Stomach (tissue), 9 donors: ENCODE measurements around the gene ILF2. TPM values are rescaled to one million over a fixed set of nuclear protein-coding genes. Genes with fewer than 3 reads are reported as not detected.

Experiments used
- DNase-seq, 2 donors: peaks; one replicate each; pipeline versions ENCODE4 v3.0.0 to v3.0.0-alpha.2; 2013 to 2019
- H3K27ac ChIP-seq, 5 donors: fragments of 200-600 bp in 4 of 5; sonication (generic) in 4 of 5; one replicate each; pipeline ENCODE4 v1.5.1; 2013 to 2019; ENCODE audit warnings: mild to moderate bottlenecking in 1 of 5, moderate library complexity in 1 of 5
- H3K27me3 ChIP-seq, 3 donors: fragments of 200-600 bp; sonication (generic); one replicate each; pipeline ENCODE4 v1.5.1; 2017 to 2019; ENCODE audit warnings: mixed run types in 1 of 3
- H3K36me3 ChIP-seq, 4 donors: fragments of 200-600 bp; sonication (generic); 1 replicate in 3 of 4; 2 replicates in 1 of 4; pipeline ENCODE4 v1.5.1; 2016 to 2019
- H3K4me1 ChIP-seq, 4 donors: fragments of 200-600 bp; sonication (generic); one replicate each; pipeline ENCODE4 v1.5.1; 2016 to 2019
- H3K4me3 ChIP-seq, 4 donors: fragments of 200-600 bp; sonication (generic) in 3 of 4; one replicate each; pipeline ENCODE4 v1.5.1; 2016 to 2019; ENCODE audit warnings: mild to moderate bottlenecking in 1 of 4
- H3K9me3 ChIP-seq, 4 donors: fragments of 200-600 bp; sonication (generic); one replicate each; pipeline ENCODE4 v1.5.1; 2016 to 2019
- EP300 ChIP-seq: sonication (generic); formaldehyde crosslinking; IDR thresholded peaks from one replicate; pipeline ENCODE4 v1.6.1; 2017; ENCODE audit warnings: antibody characterized with exemption
- POLR2A ChIP-seq, 4 donors: fragments of 450-650 bp; IDR thresholded peaks; one replicate each; pipeline ENCODE4 v1.6.1; 2016; ENCODE audit warnings: antibody characterized with exemption in 4 of 4, control low read depth in 2 of 4, mild to moderate bottlenecking in 1 of 4, moderate library complexity in 1 of 4
- POLR2AphosphoS5 ChIP-seq, 3 donors: sonication (generic); formaldehyde crosslinking; IDR thresholded peaks; one replicate each; pipeline ENCODE4 v1.6.1; 2016; ENCODE audit warnings: antibody characterized with exemption in 3 of 3
- WGBS, 5 donors: extraction: QIAGEN DNeasy Blood & Tissue Kit in 3 of 5; methylation state at CpG; one replicate each; pipeline versions ENCODE4 v1.1.5 to v1.1.7; 2013 to 2018; 5-methylcytosine and 5-hydroxymethylcytosine counted together
- intact Hi-C: fragments of 100-400 bp; cut with DNase I; formaldehyde crosslinking; loops from one replicate; pipeline ENCODE4 v1.15.1; 2023; ENCODE audit warnings: low total_unique reads
- polyA plus RNA-seq, 3 donors: library from polyadenylated mRNA; stranded (reverse); fragments of 200-250 nt; gene quantifications; one replicate each; pipeline ENCODE4 v1.2.3, GENCODE V29; 2013
- total RNA-seq, 5 donors: library from RNA; depleted of rRNA; stranded (reverse); fragments of >200 nt; gene quantifications; one replicate each; pipeline versions ENCODE4 v1.1.0 to v1.2.3, GENCODE V29; 2014 to 2016
- TF ChIP-seq, protein P1 (sequence below), 7 experiments: fragments of 450-650 bp in 4 of 7; fragments of 200-600 bp in 3 of 7; sonication (generic) in 3 of 7; IDR thresholded peaks; one replicate each; pipeline ENCODE4 v1.5.1; 2016 to 2019; ENCODE audit warnings: antibody characterized with exemption in 7 of 7, control low read depth in 2 of 7, mild to moderate bottlenecking in 1 of 7
- donor health status: healthy with polysubstance abuse.
- donor health status: Bipolar disorder and iron deficiency.
- donor health status: healthy.

ILF2 gene
- total and polyA plus RNA-seq, 8 donors: 17.1 to 138 (median 72.1) TPM

DNA sequence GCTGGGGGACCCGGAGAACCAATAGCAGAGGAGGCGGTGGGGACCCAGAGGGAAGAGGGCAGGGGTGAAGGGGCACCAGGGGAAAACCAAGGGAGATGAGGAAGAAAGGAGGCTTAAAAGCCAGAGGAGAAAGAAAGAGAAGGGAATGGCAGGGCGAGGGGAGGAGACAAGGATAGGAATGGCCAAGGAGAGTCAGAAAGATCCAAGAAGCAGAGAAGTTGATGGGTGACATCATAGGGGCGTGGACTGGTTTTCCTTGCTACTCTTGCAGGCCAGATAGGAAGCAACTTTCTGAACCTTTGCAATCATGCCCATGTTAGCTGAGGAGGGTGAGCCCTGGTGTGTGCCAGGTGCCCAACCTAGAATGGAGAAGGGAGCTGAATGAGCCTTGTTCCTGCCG is 13.1 kb upstream of the ILF2 start:
- Histone ChIP-seq H3K4me1 (peaks cover 10 to 26% (median 13%) of the 10 kb centered on the region in 4 donors), H3K9me3 (no peaks in the 10 kb centered on the region), H3K27me3 (peaks cover 0 to 30% (median 24%) of the 10 kb centered on the region in 3 donors), H3K36me3 (peaks cover 0 to 60% (median 10%) of the 10 kb centered on the region in 4 donors), H3K4me3 (no peak overlapping the region), H3K27ac (no peak overlapping the region)
- DNase-seq: peak in 1 of 2 donors; percentile 74
- 56 to 69% (median 67%) methylated on average over 5 of the region's 5 CpGs for WGBS, 5 donors
- TF ChIP-seq, protein P1, sequence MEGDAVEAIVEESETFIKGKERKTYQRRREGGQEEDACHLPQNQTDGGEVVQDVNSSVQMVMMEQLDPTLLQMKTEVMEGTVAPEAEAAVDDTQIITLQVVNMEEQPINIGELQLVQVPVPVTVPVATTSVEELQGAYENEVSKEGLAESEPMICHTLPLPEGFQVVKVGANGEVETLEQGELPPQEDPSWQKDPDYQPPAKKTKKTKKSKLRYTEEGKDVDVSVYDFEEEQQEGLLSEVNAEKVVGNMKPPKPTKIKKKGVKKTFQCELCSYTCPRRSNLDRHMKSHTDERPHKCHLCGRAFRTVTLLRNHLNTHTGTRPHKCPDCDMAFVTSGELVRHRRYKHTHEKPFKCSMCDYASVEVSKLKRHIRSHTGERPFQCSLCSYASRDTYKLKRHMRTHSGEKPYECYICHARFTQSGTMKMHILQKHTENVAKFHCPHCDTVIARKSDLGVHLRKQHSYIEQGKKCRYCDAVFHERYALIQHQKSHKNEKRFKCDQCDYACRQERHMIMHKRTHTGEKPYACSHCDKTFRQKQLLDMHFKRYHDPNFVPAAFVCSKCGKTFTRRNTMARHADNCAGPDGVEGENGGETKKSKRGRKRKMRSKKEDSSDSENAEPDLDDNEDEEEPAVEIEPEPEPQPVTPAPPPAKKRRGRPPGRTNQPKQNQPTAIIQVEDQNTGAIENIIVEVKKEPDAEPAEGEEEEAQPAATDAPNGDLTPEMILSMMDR (IDR thresholded peaks at IDR 0.05): no peak
- TF ChIP-seq POLR2A (IDR thresholded peaks at IDR 0.05): no peak
- no peak for TF ChIP-seq POLR2AphosphoS5 (IDR thresholded peaks at IDR 0.05)
- TF ChIP-seq EP300: no peak
- intact Hi-C loops: loop anchor here (5.0 kb wide), 1 partner anchor 63 kb away; no protein-coding TSS in a partner anchor

DNA sequence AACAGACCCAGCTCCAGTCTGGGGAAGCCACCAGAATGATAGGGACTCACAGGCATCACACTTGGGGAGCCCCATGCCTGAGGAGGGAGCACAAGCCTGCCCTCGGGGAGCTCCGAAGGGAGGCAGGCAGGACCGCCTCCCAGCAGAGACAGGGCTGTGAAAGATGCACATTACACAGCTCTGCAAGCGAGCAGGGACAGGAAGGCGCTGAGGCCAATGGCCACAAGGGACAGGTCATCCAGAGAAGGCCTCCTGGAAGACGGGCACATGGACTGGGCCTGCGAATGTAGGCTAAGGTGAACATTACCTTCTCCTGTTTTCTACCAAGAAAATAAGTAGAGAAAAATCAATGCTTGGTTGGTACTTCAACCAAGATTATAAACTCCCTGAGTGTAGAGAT is 11.9 kb upstream of the ILF2 start:
- peaks cover 22 to 37% (median 24%) of the 10 kb centered on the region in 4 donors for H3K4me1 ChIP-seq
- H3K27me3 ChIP-seq: peaks cover 0 to 41% (median 34%) of the 10 kb centered on the region in 3 donors
- H3K27ac ChIP-seq: no peak overlapping the region
- WGBS, 5 donors: 87 to 100% (median 95%) methylated on average over 4 to 7 of the region's 7 CpGs
- TF ChIP-seq POLR2A (IDR thresholded peaks at IDR 0.05): no peak
- TF ChIP-seq, protein P1 (IDR thresholded peaks at IDR 0.05): no peak
- no peak for TF ChIP-seq EP300
- TF ChIP-seq POLR2AphosphoS5 (IDR thresholded peaks at IDR 0.05): no peak
- peaks cover 0 to 49% (median 8%) of the 10 kb centered on the region in 4 donors for H3K36me3 ChIP-seq
- intact Hi-C loops: loop anchor here (5.0 kb wide), 1 partner anchor 65 kb away; no protein-coding TSS in a partner anchor
- no peak for DNase-seq
- no peak overlapping the region for H3K4me3 ChIP-seq
- no peaks in the 10 kb centered on the region for H3K9me3 ChIP-seq

DNA sequence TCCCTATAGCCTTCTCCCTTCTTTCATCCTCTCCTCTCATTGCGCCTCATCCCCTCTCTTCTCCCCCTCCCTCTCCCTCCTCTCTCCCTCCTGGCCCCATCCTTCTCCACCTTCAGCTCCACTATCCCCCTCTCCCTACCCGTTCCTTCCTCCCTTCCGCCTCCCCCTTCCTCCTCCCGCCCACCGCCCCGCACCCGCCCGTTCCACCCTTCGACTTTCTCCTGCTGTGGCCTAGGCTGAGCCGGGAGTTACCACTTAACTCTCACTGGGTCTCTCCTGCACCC is 9.3 kb upstream of the ILF2 start:
- DNase-seq: peak in 1 of 2 donors; percentile 41
- Histone ChIP-seq H3K27me3 (peaks cover 0 to 44% (median 35%) of the 10 kb centered on the region in 3 donors), H3K4me3 (peak overlapping the region; percentile 42 to 65 (median 56)), H3K27ac (peak overlapping the region in 2 of 5 donors; percentile 45 to 77), H3K9me3 (no peaks in the 10 kb centered on the region), H3K36me3 (peaks cover 0 to 25% (median 3%) of the 10 kb centered on the region in 4 donors), H3K4me1 (peaks cover 23 to 44% (median 27%) of the 10 kb centered on the region in 4 donors)
- TF ChIP-seq, protein P1 (IDR thresholded peaks at IDR 0.05): no peak
- TF ChIP-seq POLR2A (IDR thresholded peaks at IDR 0.05): no peak
- TF ChIP-seq POLR2AphosphoS5 (IDR thresholded peaks at IDR 0.05): no peak
- TF ChIP-seq EP300: no peak
- intact Hi-C loops: loop anchor here (5.0 kb wide), 1 partner anchor 67 kb away; no protein-coding TSS in a partner anchor
- 29 to 34% (median 31%) methylated on average over 10 of the region's 10 CpGs for WGBS, 5 donors

DNA sequence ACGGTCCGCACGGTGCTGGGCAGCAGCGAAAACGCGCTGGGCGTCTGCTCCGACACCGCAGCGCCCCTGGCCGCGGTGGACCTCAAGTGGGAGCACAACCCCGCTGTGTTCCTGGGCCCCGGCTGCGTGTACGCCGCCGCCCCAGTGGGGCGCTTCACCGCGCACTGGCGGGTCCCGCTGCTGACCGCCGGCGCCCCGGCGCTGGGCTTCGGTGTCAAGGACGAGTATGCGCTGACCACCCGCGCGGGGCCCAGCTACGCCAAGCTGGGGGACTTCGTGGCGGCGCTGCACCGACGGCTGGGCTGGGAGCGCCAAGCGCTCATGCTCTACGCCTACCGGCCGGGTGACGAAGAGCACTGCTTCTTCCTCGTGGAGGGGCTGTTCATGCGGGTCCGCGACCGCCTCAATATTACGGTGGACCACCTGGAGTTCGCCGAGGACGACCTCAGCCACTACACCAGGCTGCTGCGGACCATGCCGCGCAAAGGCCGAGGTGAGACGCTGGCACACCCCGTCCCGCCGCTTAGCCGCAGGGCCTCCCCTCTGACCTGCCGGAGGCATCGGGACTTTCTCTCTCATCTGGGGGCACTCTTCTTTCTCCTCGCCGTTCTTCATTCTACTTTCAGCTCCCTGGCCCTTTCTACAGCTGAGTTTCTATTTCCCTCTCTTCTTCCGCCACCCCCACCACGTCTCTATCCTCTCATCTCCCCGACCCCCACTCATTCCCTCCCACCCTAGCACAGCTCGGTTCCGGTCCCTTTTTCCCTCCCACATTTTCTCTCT is 8.7 kb upstream of the ILF2 start:
- peak in 1 of 2 donors; percentile 69 for DNase-seq
- no peaks in the 10 kb centered on the region for H3K9me3 ChIP-seq
- intact Hi-C loops: loop anchor here (5.0 kb wide), 1 partner anchor 68 kb away; no protein-coding TSS in a partner anchor
- H3K36me3 ChIP-seq: peaks cover 0 to 21% (median 3%) of the 10 kb centered on the region in 4 donors
- H3K4me3 ChIP-seq: peak overlapping the region; percentile 42 to 65 (median 56)
- no peak for TF ChIP-seq POLR2AphosphoS5 (IDR thresholded peaks at IDR 0.05)
- no peak for TF ChIP-seq POLR2A (IDR thresholded peaks at IDR 0.05)
- TF ChIP-seq, protein P1 (IDR thresholded peaks at IDR 0.05): peak in 3 of 7 experiments; percentile 4 to 16 (median 4)
- TF ChIP-seq EP300: no peak
- peaks cover 23 to 44% (median 27%) of the 10 kb centered on the region in 4 donors for H3K4me1 ChIP-seq
- 3 to 6% (median 3%) methylated on average over 26 to 73 of the region's 73 CpGs for WGBS, 5 donors
- H3K27me3 ChIP-seq: peaks cover 0 to 44% (median 35%) of the 10 kb centered on the region in 3 donors
- H3K27ac ChIP-seq: peak overlapping the region in 3 of 5 donors; percentile 45 to 77 (median 61)
